ENCODE results near the gene HOXD1.

HOXD1 gene

DNA sequence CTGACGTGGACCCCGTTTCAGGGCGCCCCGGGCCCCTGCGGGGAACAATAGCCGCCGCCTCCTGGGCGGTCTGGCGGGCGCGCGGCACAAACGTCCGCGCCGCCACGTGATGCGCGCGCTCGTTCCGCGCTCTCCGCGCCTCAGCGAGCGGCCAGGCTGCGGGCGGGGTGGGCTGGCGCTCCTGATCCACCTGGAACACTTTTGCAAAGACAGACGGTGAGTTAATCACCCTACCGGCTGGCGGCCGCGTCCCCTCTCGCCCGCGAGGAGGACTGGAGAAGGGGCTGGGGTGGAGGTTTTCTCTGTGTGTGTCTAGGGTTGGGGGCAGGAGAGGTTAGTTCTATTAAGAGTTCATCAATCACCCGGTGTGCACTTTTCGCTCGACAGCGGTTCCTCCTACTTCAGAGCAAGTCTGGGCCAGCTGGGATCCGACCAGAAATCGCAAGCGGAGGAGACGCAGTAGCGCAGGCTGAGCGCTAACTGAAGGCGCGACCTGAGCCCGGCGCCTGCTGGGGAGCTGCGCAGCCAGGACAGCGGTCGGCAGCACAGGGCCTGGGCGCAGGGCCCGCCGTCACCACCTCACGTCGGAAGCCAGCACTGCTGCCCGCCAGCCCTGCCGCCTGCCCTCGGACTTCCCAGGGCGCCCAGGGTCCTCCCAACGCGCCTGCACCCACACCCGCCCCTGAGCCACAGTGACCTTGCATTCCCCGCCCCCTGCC, 10.3 kb upstream of the HOXD1 start:
- FAIRE-seq = no peak
- DNase-seq (ENCODE audit: extremely low spot score, insufficient read length, low read depth) = no peak

DNA sequence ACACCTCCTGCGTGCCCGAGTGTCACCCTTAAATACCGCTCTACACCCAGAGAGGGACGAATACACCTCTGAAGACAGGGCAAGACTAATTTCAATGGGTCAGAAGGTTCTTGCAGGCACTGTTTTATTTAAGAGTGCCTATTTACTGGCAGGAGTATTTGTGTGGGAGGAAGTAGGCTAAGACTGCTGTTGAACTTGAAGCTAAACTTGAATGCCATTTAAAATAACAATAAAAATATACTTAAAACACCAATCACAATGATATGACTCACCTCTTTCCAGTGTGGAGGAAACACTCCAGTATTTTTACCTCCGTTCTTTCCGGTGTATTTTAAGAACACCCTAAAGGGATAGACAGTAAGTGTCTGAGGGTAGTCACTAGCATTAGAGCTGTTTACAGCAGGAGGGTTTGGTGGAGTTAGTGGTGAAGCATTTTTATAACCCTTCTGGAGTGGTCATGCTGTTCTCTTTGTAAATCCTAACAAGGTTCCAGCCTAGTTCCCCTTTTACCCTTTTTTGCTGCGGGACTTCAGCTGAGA, 9.6 kb upstream of the HOXD1 start:
- FAIRE-seq = no peak
- DNase-seq (ENCODE audit: extremely low spot score, insufficient read length, low read depth) = no peak

GRCh38 chr2:176181551-176181950, 6.9 kb upstream of the HOXD1 start:
- FAIRE-seq (no peak), DNase-seq (ENCODE audit: extremely low spot score, insufficient read length, low read depth) (no peak)

DNA sequence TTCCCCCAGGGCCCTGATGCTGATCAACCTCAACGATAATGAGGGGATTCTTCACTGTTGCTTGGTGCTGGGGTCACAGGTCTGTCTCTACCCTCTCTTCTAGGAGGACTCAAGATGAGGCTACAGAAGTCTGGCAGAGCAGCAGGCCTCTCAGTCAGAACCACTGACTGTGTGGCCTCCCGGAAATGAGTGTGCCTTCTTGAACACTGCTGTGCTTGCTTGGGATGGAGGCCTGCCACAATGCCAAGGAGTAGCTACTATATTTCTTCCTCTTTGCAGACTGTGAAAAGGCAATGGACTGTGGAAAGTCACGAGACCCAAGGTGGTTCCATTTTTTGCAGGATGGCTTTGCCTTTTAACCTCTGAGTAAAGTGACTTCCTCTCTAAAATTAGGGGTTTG, 5.8 kb upstream of the HOXD1 start:
- no peak for DNase-seq (ENCODE audit: extremely low spot score, insufficient read length, low read depth)
- FAIRE-seq = no peak

GRCh38 chr2:176184749-176185148, 3.7 kb upstream of the HOXD1 start:
- DNase-seq (ENCODE audit: extremely low spot score, insufficient read length, low read depth) = no peak
- FAIRE-seq = no peak

GRCh38 chr2:176186024-176186423, 2.4 kb upstream of the HOXD1 start:
- DNase-seq (ENCODE audit: extremely low spot score, insufficient read length, low read depth) = no peak
- FAIRE-seq = no peak

DNA sequence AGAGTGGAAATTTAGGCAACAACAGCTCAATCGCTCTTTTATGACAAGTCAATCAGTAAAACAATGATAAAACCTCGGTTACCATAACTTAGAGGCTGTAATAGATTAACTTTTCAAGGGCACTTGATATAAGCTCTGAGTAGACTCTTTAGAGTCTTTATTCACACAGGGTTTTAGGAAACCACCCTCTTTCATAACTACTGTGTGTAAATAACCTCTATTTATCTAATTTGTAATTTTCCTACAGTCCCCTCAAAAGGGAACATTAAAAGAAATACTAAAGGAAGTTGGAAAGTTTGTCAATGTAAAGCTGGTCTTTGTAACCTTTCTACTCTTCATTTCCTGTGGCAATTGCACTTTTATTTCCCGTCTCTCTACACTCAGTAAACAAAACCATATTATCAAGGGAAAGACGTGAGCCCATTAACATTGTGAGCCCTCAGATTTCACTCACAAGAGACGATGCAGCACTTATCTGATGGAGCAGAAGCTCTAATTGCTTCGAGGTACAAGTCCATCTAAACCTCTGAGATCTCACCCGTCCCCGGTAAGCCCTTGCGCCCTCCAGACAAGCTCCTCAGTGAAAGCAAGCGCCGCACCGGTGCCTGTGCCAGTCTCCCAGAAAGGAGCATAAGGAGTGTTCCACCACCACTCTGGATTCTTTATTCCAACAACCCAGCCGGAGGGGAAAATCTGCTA, 1.1 kb upstream of the HOXD1 start:
- FAIRE-seq (no peak), DNase-seq (ENCODE audit: extremely low spot score, insufficient read length, low read depth) (no peak)

GRCh38 chr2:176188774-176189680, 559 bp downstream of the HOXD1 start:
- FAIRE-seq = no peak
- DNase-seq (ENCODE audit: extremely low spot score, insufficient read length, low read depth) = no peak

DNA sequence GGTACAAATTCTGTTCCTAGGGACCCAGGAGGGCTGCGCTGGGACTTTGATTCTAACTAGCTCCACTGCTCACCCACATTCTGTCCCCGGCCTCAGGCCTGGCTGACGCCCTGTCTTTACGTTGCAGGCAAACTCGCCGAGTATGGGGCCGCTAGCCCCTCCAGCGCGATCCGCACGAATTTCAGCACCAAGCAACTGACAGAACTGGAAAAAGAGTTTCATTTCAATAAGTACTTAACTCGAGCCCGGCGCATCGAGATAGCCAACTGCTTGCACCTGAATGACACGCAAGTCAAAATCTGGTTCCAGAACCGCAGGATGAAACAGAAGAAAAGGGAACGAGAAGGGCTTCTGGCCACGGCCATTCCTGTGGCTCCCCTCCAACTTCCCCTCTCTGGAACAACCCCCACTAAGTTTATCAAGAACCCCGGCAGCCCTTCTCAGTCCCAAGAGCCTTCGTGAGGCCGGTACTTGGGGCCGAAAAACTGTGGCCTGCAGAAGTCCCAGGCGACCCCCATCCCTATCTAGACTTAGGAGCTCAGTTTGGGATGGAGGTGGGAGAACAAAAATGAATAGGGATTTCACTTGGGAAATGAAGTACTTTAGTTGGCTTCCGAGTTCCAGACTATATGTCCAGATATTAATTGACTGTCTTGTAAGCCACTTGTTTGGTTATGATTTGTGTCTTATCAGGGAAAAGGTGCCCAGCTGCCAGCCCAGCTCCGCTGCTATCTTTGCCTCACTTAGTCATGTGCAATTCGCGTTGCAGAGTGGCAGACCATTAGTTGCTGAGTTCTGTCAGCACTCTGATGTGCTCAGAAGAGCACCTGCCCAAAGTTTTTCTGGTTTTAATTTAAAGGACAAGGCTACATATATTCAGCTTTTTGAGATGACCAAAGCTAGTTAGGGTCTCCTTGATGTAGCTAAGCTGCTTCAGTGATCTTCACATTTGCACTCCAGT, 1.5 kb downstream of the HOXD1 start:
- no peak for DNase-seq (ENCODE audit: extremely low spot score, insufficient read length, low read depth)
- no peak for FAIRE-seq

- FAIRE-seq (no peak), DNase-seq (ENCODE audit: extremely low spot score, insufficient read length, low read depth) (no peak)
These were observed 3.9 kb downstream of the HOXD1 start for GRCh38 chr2:176192351-176192750.

DNA sequence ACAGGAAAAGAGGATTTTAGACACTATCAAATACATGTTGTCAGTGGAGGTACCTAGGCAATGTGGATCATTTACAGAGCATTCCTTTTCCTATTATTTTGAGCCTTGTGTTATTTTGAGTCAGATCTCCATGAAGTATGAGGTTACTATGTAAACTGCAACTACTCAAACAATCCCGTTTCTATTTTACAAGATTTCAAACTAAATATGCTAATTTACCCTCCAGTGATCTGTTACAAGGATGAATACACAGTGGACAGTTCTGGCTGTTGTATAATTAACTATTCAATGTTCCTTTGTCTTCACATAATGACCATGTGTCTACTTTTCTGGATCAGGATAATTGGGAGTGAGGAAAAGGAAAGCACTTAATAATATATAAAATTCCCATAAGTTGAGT, 4.6 kb downstream of the HOXD1 start:
- DNase-seq (ENCODE audit: extremely low spot score, insufficient read length, low read depth) = no peak
- FAIRE-seq = no peak

DNA sequence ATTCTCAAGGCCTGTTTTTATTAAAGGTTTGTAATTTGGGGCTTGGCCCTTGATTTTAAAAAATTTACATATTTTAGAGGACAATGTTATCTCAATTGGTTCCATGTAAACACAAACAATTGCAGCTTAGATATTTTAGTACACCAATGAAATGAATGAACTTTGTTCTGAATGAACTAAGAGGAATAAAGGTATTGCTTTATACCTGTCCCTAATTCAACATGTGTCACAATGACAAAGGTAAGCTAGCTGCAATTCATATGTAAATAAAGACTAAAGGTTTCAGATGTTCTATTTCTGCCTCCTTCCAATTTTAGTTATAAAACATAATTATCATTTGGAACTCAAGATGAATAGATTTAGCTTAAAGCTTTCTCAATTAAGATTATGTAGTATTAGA, 11.4 kb downstream of the HOXD1 start:
- FAIRE-seq = no peak
- no peak for DNase-seq (ENCODE audit: extremely low spot score, insufficient read length, low read depth)

- FAIRE-seq = no peak
- DNase-seq (ENCODE audit: extremely low spot score, insufficient read length, low read depth) = no peak
These were observed 12.5 kb downstream of the HOXD1 start for GRCh38 chr2:176200971-176201370.

GRCh38 chr2:176202491-176202890, 14.0 kb downstream of the HOXD1 start:
- FAIRE-seq = no peak
- no peak for DNase-seq (ENCODE audit: extremely low spot score, insufficient read length, low read depth)

DNA sequence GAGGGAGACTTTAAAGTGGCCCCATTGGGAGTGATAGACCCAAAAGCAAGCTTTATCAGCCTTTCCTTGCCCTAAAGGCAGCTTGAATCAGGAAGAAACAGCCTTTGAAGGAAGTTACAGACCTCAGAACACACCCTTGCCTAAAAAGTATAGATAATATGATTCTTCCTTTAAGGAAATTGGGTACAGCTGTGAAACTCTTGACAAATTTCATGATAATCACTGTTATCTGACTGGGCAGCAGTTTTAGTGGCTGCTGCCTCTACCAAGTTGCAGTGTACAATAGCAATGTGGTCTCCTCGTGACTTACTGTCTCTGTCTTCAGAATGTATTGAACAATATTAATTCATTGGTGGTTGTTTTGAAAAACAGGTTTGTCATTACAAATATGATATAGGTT, 16.7 kb downstream of the HOXD1 start:
- DNase-seq (ENCODE audit: extremely low spot score, insufficient read length, low read depth) = no peak
- no peak for FAIRE-seq

- no peak for DNase-seq (ENCODE audit: extremely low spot score, insufficient read length, low read depth)
- no peak for FAIRE-seq
These were observed 17.7 kb downstream of the HOXD1 start for GRCh38 chr2:176206136-176206535.

DNA sequence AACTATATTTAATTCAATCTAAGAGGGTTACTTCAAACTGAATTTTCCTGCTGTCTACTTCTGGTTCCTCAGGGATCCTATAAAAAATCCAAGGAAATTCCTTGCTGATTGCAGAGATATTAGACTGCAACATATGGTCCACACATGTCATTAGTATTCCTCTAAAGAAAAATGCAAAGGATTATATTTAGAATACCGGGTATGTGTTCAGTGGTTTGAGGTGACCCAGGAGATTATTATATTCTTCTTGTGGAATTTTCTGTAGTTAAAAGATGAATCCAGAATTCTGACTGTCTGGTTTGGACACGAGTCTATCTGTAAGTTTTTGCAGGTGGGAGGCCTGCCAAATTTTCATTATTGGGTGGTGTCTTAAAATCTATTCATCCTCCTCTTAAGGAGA, 18.2 kb downstream of the HOXD1 start:
- no peak for FAIRE-seq
- DNase-seq (ENCODE audit: extremely low spot score, insufficient read length, low read depth) = no peak

- no peak for DNase-seq (ENCODE audit: extremely low spot score, insufficient read length, low read depth)
- no peak for FAIRE-seq
These were observed 22.6 kb downstream of the HOXD1 start for GRCh38 chr2:176211110-176211509.

DNA sequence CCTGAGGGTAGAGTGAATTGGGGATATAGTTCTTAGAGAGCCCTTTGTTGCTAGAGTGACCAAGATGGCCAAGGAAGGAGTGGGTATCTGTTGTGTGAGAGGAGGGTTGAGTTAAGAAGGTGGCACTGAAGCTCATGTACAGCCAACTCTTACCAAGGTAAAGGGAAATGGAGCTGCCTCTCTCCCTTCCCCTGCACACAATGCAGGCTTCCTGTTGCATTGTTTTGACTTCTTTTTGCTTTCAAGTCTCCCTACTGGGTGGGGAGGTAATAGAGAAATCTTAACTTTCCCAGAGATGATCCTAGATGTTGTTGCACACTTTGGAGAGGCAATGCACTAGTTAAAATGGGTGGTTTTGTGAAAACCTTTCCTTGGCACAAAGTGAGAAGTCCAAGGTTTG, 23.8 kb downstream of the HOXD1 start:
- no peak for DNase-seq (ENCODE audit: extremely low spot score, insufficient read length, low read depth)
- FAIRE-seq = no peak

DNA sequence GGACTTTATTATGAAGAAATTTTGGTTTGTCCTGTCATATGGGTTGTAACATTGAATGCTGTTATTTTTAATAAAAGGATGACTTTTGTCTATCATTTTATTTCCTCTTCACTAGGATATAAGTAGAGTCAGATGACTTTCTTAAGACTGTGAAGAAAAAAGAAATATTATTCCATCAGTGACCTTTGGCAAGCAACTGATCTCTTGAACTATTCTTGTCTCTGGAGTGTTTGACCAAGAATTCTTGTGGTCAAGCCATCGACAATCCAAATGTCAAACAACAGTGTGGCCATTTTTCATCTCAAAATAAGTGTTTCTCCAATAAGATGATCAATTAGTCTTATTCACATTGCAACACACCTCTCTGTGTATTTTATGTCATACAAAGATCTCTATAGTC, 24.9 kb downstream of the HOXD1 start:
- no peak for FAIRE-seq

More for the DNA sequence above, 24.9 kb downstream of the HOXD1 start:
- DNase-seq (ENCODE audit: extremely low spot score, insufficient read length, low read depth) = no peak
